Esophagus muscularis mucosa (tissue), 4 donors: ENCODE results near the gene B3GLCT.

ENCODE experiments used
- EP300 ChIP-seq: sonication (generic); formaldehyde crosslinking; IDR thresholded peaks from one replicate; pipeline ENCODE4 v1.6.1; 2017; ENCODE audit warnings: antibody characterized with exemption
- POLR2A ChIP-seq: fragments of 450-650 bp; IDR thresholded peaks from one replicate; pipeline ENCODE4 v1.6.1; 2017; ENCODE audit warnings: antibody characterized with exemption, moderate library complexity, mild to moderate bottlenecking, low read depth
- POLR2AphosphoS5 ChIP-seq, 2 donors: sonication (generic); formaldehyde crosslinking; IDR thresholded peaks; one replicate each; pipeline ENCODE4 v1.6.1; 2017; ENCODE audit warnings: antibody characterized with exemption in 2 of 2
- TF ChIP-seq, protein P1 (sequence below), 3 experiments: fragments of 200-600 bp in 2 of 3; fragments of 450-650 bp in 1 of 3; sonication (generic) in 2 of 3; IDR thresholded peaks; one replicate each; pipeline ENCODE4 v1.5.1; 2017 to 2019; ENCODE audit warnings: antibody characterized with exemption in 3 of 3, mild to moderate bottlenecking in 2 of 3, moderate library complexity in 1 of 3

DNA sequence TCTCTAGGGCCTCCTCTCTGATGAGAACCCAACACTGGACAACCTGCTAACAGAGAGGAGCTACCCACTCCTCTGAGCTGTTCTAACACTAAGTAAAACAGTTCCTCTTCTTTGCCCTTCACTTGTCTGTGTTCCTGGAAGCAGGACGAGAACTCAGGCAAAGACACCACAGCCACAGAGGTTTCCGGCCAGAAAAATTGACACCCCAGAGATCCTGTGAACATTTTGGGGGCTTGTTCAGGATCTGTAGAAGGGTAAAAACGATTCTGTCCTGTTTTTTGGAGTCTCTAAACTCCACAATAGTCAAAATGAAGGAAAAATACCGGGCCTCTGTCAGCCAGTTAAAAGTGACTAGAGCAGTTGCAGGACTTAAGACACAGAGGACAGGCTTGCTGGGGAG, 165.9 kb downstream of the B3GLCT start:
- TF ChIP-seq, protein P1, sequence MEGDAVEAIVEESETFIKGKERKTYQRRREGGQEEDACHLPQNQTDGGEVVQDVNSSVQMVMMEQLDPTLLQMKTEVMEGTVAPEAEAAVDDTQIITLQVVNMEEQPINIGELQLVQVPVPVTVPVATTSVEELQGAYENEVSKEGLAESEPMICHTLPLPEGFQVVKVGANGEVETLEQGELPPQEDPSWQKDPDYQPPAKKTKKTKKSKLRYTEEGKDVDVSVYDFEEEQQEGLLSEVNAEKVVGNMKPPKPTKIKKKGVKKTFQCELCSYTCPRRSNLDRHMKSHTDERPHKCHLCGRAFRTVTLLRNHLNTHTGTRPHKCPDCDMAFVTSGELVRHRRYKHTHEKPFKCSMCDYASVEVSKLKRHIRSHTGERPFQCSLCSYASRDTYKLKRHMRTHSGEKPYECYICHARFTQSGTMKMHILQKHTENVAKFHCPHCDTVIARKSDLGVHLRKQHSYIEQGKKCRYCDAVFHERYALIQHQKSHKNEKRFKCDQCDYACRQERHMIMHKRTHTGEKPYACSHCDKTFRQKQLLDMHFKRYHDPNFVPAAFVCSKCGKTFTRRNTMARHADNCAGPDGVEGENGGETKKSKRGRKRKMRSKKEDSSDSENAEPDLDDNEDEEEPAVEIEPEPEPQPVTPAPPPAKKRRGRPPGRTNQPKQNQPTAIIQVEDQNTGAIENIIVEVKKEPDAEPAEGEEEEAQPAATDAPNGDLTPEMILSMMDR (IDR thresholded peaks at IDR 0.05): no peak
- TF ChIP-seq EP300 (no peak), POLR2A (no peak), POLR2AphosphoS5 (IDR thresholded peaks at IDR 0.05) (no peak)
